NCI-H748 treated with DMSO at 0.1 percent for 48 hours (cell line): ENCODE results near the gene UBE2E1.
"Not testable (repeated sequence)": the region's sequence is repeated elsewhere in the genome, so short reads cannot be mapped to it uniquely, and the experiment has no call there.

Experiments used
- DNase-seq: peaks from one replicate; lab custom pipeline; 2025; lab: John Stamatoyannopoulos, UW

The UBE2E1 gene

GRCh38 chr3:23879485-23879884 is 73.7 kb downstream of the UBE2E1 start:
- DNase-seq, result no peak

- DNase-seq, result no peak
These were observed 75.1 kb downstream of the UBE2E1 start for GRCh38 chr3:23880703-23881339.

GRCh38 chr3:23881993-23882392 is 76.2 kb downstream of the UBE2E1 start:
- DNase-seq, result not testable (repeated sequence)

GRCh38 chr3:23882487-23882918 is 76.7 kb downstream of the UBE2E1 start:
- no peak for DNase-seq

- DNase-seq, result no peak
These were observed 78.7 kb downstream of the UBE2E1 start for GRCh38 chr3:23884481-23884880.

- DNase-seq, result no peak
These were observed 79.5 kb downstream of the UBE2E1 start for GRCh38 chr3:23885210-23885609.

GRCh38 chr3:23886311-23886710 is 80.6 kb downstream of the UBE2E1 start:
- DNase-seq, result no peak

- DNase-seq, result peak; percentile 4
These were observed 83.0 kb downstream of the UBE2E1 start for GRCh38 chr3:23888617-23889228.

GRCh38 chr3:23889386-23889785 is 83.6 kb downstream of the UBE2E1 start:
- DNase-seq, result no peak

GRCh38 chr3:23889950-23890349 is 84.2 kb downstream of the UBE2E1 start:
- DNase-seq, result no peak

- DNase-seq, result no peak
These were observed 88.7 kb downstream of the UBE2E1 start for GRCh38 chr3:23894254-23895061.

GRCh38 chr3:23895181-23895580 is 89.4 kb downstream of the UBE2E1 start:
- DNase-seq, result no peak

- no peak for DNase-seq
These were observed 95.0 kb downstream of the UBE2E1 start for GRCh38 chr3:23900744-23901143.

GRCh38 chr3:23904545-23904944 is 98.8 kb downstream of the UBE2E1 start:
- DNase-seq, result no peak

- no peak for DNase-seq
These were observed 103.6 kb downstream of the UBE2E1 start for GRCh38 chr3:23909341-23909740.

GRCh38 chr3:23911397-23911796 is 105.6 kb downstream of the UBE2E1 start:
- DNase-seq, result no peak

GRCh38 chr3:23912335-23912734 is 106.6 kb downstream of the UBE2E1 start:
- DNase-seq, result not testable (repeated sequence)

GRCh38 chr3:23913182-23913581 is 107.4 kb downstream of the UBE2E1 start:
- DNase-seq, result no peak

- no peak for DNase-seq
These were observed 108.4 kb downstream of the UBE2E1 start for GRCh38 chr3:23913873-23914743.

GRCh38 chr3:23915537-23916108 is 109.9 kb downstream of the UBE2E1 start:
- no peak for DNase-seq

GRCh38 chr3:23916152-23916885 is 110.6 kb downstream of the UBE2E1 start:
- no peak for DNase-seq
